Measurements from ENCODE around the gene PDRG1.

DNA sequence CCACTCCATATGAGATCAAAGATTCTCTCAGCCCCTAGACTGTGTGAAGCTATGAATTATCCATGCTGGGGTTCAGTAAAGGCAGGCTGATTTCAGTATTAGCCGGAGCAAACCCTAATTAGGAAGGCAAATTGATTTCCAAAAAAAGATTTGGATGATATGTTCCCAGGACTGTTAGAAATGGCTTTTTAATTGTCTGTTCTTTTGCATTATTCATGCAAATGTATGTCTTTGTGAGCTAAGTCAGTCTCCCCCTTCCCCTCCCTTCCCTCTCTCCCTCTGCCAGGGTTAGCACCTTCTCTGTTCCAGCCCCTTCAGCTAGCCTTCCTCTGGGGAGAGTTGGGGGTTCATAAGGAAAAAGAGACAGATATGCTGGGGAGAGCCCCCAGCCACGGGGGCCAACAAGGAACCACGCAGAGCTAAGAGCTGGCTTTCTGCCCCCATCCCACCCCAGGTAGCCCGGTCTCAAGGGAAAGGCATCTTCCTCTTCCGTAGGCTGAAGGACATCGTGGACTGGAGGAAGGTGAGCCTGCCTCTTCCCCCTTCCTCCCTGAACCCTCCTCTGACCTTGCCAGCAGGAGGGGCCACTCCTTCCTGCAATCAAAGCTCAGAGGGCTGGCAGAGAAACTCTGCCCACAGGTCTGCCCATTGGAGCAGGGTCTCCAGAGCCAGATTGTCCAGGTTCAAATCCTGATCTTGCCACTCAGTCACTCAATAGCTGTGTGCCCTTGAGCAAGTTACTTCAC is 32.3 kb downstream of the PDRG1 start:
- TF ChIP-seq, protein P1, sequence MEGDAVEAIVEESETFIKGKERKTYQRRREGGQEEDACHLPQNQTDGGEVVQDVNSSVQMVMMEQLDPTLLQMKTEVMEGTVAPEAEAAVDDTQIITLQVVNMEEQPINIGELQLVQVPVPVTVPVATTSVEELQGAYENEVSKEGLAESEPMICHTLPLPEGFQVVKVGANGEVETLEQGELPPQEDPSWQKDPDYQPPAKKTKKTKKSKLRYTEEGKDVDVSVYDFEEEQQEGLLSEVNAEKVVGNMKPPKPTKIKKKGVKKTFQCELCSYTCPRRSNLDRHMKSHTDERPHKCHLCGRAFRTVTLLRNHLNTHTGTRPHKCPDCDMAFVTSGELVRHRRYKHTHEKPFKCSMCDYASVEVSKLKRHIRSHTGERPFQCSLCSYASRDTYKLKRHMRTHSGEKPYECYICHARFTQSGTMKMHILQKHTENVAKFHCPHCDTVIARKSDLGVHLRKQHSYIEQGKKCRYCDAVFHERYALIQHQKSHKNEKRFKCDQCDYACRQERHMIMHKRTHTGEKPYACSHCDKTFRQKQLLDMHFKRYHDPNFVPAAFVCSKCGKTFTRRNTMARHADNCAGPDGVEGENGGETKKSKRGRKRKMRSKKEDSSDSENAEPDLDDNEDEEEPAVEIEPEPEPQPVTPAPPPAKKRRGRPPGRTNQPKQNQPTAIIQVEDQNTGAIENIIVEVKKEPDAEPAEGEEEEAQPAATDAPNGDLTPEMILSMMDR (IDR thresholded peaks at IDR 0.05; ENCODE audit: low read depth, low read length), result no peak
- TF ChIP-seq, protein P2, sequence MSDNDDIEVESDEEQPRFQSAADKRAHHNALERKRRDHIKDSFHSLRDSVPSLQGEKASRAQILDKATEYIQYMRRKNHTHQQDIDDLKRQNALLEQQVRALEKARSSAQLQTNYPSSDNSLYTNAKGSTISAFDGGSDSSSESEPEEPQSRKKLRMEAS (IDR thresholded peaks at IDR 0.05; ENCODE audit: low read depth, low read length), result no peak
- TF ChIP-seq POLR2A (IDR thresholded peaks at IDR 0.05; ENCODE audit: extremely low read depth, insufficient read length) (no peak), MYC (IDR thresholded peaks at IDR 0.05; ENCODE audit: low read depth, low read length) (no peak)
